Measurements from ENCODE around the gene EIF5A2.

The EIF5A2 gene

GRCh38 chr3:170865209-170866094, 43.0 kb downstream of the EIF5A2 start:
- DNase-seq (ENCODE audit: low read depth): peak; percentile 42
- no peak for TF ChIP-seq CTCF (conservative IDR thresholded peaks at IDR 0.05; ENCODE audit: control insufficient read depth, insufficient read depth, low read depth, low read length)

GRCh38 chr3:170864525-170865208, 43.8 kb downstream of the EIF5A2 start:
- TF ChIP-seq CTCF (conservative IDR thresholded peaks at IDR 0.05; ENCODE audit: control insufficient read depth, insufficient read depth, low read depth, low read length): no peak
- no peak overlapping the region for H3K4me3 ChIP-seq (ENCODE audit: control insufficient read depth, low read depth, low read length)
- peak; percentile 26 for DNase-seq (ENCODE audit: low read depth)

More at GRCh38 chr3:170865209-170866094, 43.0 kb downstream of the EIF5A2 start:
- H3K4me3 ChIP-seq (ENCODE audit: control insufficient read depth, low read depth, low read length): no peak overlapping the region

DNA sequence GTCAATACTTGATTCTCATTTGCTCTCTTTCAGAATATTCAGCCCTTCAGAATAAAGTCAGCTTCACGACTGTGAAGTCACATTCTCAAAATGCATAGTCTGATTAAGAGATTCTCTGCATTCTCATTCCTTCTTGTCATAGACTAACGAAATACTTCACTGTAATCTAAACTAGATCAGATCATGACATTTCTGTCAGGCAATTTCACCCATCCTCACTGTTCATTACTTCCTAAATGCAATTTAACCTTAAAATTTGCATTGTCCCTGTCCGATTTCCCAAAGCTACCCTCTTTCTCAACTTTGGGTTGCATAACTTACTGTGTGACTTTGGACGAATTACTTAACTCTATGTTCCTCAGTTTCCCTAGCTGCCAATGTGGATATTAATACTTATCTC, 44.6 kb downstream of the EIF5A2 start:
- H3K4me3 ChIP-seq (ENCODE audit: control insufficient read depth, low read depth, low read length): no peak overlapping the region
- no peak for TF ChIP-seq CTCF (conservative IDR thresholded peaks at IDR 0.05; ENCODE audit: control insufficient read depth, insufficient read depth, low read depth, low read length)
- no peak for DNase-seq (ENCODE audit: low read depth)

GRCh38 chr3:170862618-170863374, 45.6 kb downstream of the EIF5A2 start:
- TF ChIP-seq CTCF (conservative IDR thresholded peaks at IDR 0.05; ENCODE audit: control insufficient read depth, insufficient read depth, low read depth, low read length): no peak
- H3K4me3 ChIP-seq (ENCODE audit: control insufficient read depth, low read depth, low read length): no peak overlapping the region
- DNase-seq (ENCODE audit: low read depth): no peak

- no peak overlapping the region for H3K4me3 ChIP-seq (ENCODE audit: control insufficient read depth, low read depth, low read length)
- TF ChIP-seq CTCF (conservative IDR thresholded peaks at IDR 0.05; ENCODE audit: control insufficient read depth, insufficient read depth, low read depth, low read length): no peak
- DNase-seq (ENCODE audit: low read depth): no peak
Measured at GRCh38 chr3:170858599-170858998, 49.8 kb downstream of the EIF5A2 start.

DNA sequence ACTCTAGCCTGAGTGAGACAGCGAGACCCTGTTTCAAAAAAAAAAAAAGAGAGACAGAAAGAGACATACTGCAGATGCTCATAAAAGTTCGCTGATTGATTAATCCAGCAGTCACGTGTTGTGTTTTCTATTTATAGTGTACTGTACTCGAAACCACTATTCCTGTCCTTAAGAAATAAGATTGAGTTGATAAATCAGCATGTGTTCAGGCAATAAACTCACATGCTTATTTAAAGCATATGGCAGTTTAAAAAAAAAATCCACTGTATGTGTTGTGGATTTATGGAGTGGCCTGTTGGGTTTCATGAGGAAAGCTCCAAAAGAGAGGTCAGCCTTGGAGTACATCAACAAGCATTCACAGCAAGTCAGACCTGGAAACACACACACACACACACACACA, 56.1 kb downstream of the EIF5A2 start:
- DNase-seq (ENCODE audit: low read depth): no peak
- TF ChIP-seq CTCF (conservative IDR thresholded peaks at IDR 0.05; ENCODE audit: control insufficient read depth, insufficient read depth, low read depth, low read length): no peak
- no peak overlapping the region for H3K4me3 ChIP-seq (ENCODE audit: control insufficient read depth, low read depth, low read length)
